GM21619 (cell line): ENCODE data around the gene OMD.

ENCODE experiments used
- ATAC-seq: cut with Tn5 transposase; IDR thresholded peaks from one replicate; pipeline ENCODE4 v1.9.1; 2021; ENCODE audit not compliant: unreplicated experiment

Gene OMD

DNA sequence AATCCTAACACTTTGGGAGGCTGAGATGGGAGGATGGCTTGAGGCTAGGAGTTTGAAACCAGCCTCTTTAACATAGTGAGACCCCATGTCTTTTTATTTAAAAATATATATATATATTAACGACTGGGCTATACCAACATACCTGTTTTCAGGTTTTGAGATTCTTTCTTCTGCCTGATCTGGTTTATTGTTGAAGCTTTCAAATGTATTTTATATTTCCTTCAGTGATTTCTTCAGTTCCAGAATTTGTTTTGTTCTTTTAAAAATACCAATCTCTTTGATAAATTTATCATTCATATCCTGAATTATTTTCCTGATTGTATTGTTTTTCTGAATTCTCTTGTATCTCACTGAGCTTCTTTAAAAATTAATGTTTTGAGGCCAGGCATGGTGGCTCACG is 51.1 kb downstream of the OMD start:
- no peak for ATAC-seq

DNA sequence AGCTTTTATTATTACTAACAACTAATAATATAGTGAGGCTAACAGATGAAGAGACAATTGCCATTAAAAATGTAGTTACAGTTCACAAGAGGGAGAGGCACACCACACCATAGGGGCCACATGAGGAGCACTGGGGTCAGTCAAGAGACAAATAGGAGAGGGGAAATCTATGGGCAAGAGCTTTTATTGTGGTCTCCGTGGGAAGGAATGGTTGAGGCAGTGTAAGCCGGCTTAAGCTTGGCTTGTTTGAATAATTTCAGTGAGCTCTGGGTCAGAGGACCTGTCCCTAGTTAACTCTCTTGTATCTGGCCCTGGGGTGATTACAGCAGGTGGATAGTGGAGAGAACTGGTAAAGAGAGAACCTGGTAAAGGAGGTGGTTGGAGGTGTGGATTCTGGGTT is 55.2 kb downstream of the OMD start:
- no peak for ATAC-seq
